Right lobe of liver (tissue), 4 donors: Measurements from ENCODE around the gene GMIP.
"Not testable (repeated sequence)": the region's sequence is repeated elsewhere in the genome, so short reads cannot be mapped to it uniquely, and the experiment has no call there.

Experiments
- POLR2A ChIP-seq: fragments of 450-650 bp; IDR thresholded peaks from one replicate; pipeline ENCODE4 v1.6.1; 2017; ENCODE audit warnings: antibody characterized with exemption, mild to moderate bottlenecking
- TF ChIP-seq, protein P1 (sequence below), 4 donors: fragments of 200-600 bp in 3 of 4; fragments of 450-650 bp in 1 of 4; IDR thresholded peaks; one replicate each; pipeline versions ENCODE4 v1.5.1 to v1.8.0; 2016 to 2022; ENCODE audit warnings: antibody characterized with exemption in 4 of 4, mild to moderate bottlenecking in 2 of 4
- donor health status: DM: no; HTN: no; CAD: no.
- donor health status: DM: no; HTN: no; CAD: no.
- donor health status: DM: no; HTN: yes; CAD: no.

DNA sequence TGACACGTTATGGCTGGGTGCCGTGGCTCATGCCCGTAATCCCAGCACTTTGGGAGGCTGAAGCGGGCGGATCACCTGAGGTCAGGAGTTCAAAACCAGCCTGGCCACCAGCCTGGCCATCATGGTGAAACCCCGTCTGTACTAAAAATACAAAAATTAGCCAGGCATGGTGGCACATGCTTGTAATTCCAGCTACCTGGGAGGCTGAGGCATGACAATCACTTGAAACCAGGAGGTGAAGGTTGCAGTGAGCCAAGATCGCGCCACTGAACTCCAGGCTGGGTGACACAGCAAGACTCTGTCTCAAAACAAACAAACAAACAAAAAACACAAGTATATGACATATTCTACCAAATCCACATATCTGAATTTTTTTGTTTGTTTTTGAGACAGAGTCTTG is 36.8 kb downstream of the GMIP start:
- TF ChIP-seq, protein P1, sequence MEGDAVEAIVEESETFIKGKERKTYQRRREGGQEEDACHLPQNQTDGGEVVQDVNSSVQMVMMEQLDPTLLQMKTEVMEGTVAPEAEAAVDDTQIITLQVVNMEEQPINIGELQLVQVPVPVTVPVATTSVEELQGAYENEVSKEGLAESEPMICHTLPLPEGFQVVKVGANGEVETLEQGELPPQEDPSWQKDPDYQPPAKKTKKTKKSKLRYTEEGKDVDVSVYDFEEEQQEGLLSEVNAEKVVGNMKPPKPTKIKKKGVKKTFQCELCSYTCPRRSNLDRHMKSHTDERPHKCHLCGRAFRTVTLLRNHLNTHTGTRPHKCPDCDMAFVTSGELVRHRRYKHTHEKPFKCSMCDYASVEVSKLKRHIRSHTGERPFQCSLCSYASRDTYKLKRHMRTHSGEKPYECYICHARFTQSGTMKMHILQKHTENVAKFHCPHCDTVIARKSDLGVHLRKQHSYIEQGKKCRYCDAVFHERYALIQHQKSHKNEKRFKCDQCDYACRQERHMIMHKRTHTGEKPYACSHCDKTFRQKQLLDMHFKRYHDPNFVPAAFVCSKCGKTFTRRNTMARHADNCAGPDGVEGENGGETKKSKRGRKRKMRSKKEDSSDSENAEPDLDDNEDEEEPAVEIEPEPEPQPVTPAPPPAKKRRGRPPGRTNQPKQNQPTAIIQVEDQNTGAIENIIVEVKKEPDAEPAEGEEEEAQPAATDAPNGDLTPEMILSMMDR (IDR thresholded peaks at IDR 0.05) = not testable (repeated sequence)
- not testable (repeated sequence) for TF ChIP-seq POLR2A
